SH-SY5Y (cell line): ENCODE data around the gene DDR2.
A peak's percentile ranks its signal among the peaks of the same experiment; 100 is the strongest.

ENCODE experiments used
- GATA2 ChIP-seq: IDR thresholded peaks from 2 replicates; pipeline ENCODE4 v1.6.1; 2011; ENCODE audit warnings: mild to moderate bottlenecking, low read depth, low read length
- GATA3 ChIP-seq: IDR thresholded peaks from 2 replicates; pipeline ENCODE4 v1.6.1; 2011; ENCODE audit warnings: low read depth, mild to moderate bottlenecking, low read length, moderate library complexity

Gene DDR2

GRCh38 chr1:162654915-162655620 lies 22.8 kb downstream of the DDR2 start:
- TF ChIP-seq GATA3 = no peak
- no peak for TF ChIP-seq GATA2

DNA sequence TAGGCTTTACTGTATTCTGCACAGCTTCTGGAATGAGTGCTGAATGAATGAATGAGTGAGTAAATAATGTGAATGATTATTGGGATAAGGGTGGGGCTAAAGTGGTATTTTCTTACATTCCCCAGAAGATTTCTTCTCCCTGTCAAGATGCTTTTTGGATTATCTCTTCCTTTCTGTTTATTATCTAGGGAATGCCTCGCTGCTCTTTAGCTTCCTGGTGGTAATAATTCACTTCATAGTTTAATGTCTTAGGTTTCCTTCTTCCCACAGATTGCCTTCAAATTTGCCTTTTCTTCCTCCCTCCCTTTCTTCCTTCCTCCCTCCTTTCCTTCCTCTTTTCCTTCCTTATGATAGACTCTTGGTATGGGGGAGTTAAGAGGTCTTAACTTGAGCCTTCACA lies 24.0 kb downstream of the DDR2 start:
- TF ChIP-seq GATA3 = no peak
- no peak for TF ChIP-seq GATA2

GRCh38 chr1:162660574-162660973 lies 28.3 kb downstream of the DDR2 start:
- TF ChIP-seq GATA2 (no peak), GATA3 (no peak)

DNA sequence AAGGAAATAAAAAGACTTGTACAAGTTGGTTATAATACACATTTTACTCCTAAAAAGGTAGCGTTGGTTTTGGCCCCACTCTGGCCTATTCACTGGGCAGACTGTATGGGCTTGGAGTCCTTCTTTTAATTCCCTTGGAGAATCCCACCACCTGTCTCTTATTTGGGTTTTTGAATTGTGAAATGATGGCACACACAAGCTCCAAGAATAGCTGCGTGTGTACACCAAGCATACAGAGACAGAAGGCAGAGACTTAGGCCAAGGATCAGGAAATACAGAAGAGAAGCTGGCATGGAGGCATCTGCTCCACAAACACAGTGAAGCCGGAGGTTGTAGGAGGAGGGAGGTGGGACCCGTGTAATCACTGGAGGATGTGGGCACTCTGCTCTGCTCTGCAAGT lies 29.1 kb downstream of the DDR2 start:
- TF ChIP-seq GATA3 (no peak), GATA2 (no peak)

DNA sequence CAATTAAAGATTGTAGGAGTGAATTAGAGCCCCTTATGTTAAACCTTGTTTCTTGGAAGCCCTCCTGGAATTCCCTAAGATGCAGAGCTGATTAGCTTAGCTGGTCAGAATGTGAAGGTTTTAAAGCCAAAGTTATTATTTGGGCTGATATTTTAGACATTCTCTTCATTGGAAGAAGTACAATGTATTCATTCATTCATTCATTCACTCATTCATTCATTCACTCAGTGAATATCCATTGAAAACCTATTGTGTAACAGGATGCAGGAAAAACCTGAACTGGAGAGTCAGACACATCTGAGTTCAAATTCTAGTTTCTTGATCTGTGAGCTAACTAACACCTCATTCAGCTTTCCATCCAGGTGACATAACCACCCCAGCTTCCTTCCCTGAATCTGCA lies 29.7 kb downstream of the DDR2 start:
- no peak for TF ChIP-seq GATA2
- TF ChIP-seq GATA3 = no peak

DNA sequence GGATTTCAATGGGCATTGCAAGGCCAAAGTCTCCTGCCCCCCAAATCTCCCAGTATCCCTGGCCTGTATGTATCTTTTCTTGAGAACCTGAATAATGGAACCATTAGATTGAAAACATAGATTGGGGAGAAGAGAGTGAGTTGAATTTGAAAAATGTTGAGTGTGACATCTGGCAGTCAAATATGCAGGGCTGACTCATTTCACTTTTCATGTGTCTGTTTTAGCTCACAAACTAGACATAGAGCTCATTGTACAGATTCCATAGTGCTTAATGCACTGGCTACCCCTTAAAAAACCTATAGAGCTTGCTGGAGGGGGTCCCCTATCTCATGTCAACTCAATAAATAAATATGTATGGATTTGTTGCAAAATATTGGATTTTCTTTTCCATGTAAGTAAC lies 30.8 kb downstream of the DDR2 start:
- TF ChIP-seq GATA2 (no peak), GATA3 (no peak)

DNA sequence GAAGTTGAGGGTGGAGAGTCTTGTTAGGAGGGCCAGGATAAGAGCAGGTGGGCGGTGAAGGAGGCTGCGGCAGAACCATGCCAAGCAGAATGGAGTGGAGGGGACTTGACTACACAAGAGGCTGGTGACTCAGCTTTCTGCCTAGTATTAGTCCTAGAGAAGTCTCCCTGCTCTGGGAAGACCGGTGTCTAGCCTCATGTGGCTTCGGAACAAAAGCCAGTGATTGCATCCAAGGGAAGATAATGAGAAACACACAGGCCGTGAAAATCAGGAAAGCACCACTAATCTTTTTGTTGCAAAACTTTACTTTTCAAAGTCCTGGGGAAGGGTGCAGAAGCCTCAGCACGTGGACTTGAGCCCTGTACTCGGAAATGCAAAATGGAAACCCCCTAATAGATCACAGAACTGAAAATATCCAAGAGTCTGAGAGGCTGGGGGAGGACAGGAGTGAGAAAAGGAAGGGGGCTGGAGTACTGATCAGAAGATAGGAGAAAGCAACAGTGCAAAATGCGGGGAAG lies 31.4 kb downstream of the DDR2 start:
- TF ChIP-seq GATA2 = peak; percentile 55
- TF ChIP-seq GATA3 = peak; percentile 41; the same call in 1 of the 2 replicates

GRCh38 chr1:162666006-162666645 lies 33.9 kb downstream of the DDR2 start:
- no peak for TF ChIP-seq GATA2
- no peak for TF ChIP-seq GATA3

DNA sequence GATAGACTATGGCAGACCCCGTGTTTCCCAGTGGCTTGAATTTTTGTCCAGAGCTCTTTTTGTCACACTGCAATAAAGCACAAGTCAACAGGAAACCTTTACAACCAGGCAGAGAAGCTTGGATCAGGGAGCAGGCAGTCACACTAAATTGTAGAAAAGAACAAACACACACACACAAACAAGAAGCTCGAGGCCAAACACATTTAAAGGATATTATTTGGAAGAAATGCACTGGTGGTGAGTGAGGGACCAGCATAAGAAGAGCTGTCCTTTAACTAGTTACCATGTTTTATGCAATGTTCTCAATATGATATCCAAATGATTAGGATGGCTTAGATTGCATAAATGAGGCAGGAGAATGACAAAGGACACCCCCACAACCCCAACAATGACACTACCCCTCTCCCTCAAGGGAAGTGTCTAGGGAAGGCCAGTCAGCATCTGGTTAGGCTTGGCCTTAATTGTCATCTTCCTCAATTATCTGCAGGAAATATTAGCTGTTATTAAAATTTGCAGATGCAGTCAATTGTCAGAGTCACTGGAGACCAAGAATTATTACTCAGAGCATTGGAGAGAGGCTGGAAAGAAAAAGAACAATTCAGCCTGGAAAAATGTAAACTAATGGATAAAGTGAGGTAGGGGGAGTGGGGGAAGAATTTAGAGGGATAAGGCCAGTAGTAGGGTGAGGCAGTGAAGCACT lies 35.3 kb downstream of the DDR2 start:
- no peak for TF ChIP-seq GATA3
- TF ChIP-seq GATA2 = no peak

GRCh38 chr1:162670928-162671663 lies 38.8 kb downstream of the DDR2 start:
- TF ChIP-seq GATA2 (no peak), GATA3 (no peak)

DNA sequence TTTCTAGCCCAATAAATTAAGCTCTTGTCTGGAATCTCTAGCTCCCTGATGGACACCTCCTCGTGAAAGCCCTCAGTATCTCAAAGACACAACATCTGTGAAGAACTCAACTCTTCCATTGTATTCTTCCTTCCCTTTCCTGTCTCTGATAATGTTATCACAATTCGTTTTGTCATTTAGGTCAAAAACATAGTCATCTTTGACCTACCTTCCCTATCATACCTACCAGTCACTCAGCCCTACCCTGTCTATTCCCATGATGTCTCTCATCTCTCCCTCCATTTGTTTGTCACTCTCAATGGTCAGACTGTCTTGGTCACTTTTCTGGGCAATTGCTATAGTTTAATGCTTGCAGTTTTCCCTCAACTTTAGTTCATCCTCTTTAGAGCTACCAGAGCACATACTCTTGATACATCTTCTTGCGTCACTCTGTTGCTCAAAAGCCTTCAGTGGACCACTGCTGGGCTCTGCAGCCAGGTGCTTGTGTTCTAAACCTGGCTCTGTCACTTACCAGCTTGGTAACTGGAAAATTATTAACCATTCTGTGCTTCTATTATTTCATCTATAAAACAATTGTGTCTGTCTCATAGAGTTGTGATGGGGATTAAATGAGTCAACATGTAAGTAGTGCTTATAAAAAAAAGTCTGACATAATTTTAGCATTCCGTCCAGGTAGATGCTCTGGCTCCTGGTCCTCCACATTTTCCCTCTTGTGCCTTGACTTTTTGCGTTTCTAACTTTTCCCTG lies 39.6 kb downstream of the DDR2 start:
- TF ChIP-seq GATA3 (no peak), GATA2 (no peak)

- no peak for TF ChIP-seq GATA2
- TF ChIP-seq GATA3 = no peak
Measured at GRCh38 chr1:162672622-162673260, 40.5 kb downstream of the DDR2 start.
